ENCODE results near the gene CD2AP.
"Not testable (repeated sequence)": the region's sequence is repeated elsewhere in the genome, so short reads cannot be mapped to it uniquely, and the experiment has no call there.

CD2AP gene

DNA sequence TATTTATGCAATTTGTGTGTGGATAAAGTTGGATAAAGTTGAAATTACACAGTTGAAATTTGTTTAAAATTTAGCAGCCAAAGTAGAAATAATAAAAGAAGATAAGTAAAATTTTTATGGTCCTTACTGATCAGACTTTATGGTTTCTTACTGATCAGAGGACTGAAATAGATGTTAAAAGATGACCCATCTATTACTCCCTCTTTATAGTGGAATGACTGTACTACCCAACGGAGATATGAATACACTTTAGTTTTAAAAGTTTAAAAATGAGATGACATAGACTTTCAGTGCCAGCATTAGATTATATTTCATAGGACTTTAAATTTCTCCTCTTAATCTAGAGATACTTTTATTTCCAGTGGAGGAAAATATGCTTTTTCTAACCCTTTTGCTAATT lies 121.9 kb downstream of the CD2AP start:
- Mint-ChIP-seq H3K27me3 (no peaks in the 10 kb centered on the region), H3K9me3 (ENCODE audit: low read depth) (no peaks in the 10 kb centered on the region), H3K4me1 (ENCODE audit: low read depth) (no peaks in the 10 kb centered on the region), H3K4me3 (no peak overlapping the region), H3K36me3 (peaks cover 18% of the 10 kb centered on the region), H3K27ac (no peak overlapping the region)

DNA sequence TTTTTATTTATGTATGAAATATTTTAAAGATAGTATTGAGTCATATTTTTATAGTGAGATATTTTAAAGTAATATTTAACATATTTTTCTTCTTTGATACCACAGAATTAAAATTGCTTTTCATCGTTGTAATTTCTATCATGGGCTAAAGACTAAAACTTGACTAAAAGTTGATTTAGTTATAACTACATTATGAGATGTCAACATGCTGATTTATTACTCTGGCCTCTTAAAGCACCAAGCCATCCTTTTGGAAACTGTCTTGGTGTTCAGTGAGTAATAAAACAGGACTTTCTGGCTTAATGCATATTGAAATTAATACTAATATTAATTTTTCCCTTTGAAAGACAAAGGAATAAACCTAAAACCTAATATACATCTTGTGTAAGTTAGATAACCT lies 125.6 kb downstream of the CD2AP start:
- Mint-ChIP-seq H3K4me1 (ENCODE audit: low read depth) (peaks cover 2% of the 10 kb centered on the region), H3K4me3 (no peak overlapping the region), H3K27me3 (no peaks in the 10 kb centered on the region), H3K27ac (no peak overlapping the region), H3K9me3 (ENCODE audit: low read depth) (no peaks in the 10 kb centered on the region), H3K36me3 (peaks cover 16% of the 10 kb centered on the region)

GRCh38 chr6:47603995-47604394 lies 126.4 kb downstream of the CD2AP start:
- peaks cover 2% of the 10 kb centered on the region for H3K4me1 Mint-ChIP-seq (ENCODE audit: low read depth)
- no peaks in the 10 kb centered on the region for H3K27me3 Mint-ChIP-seq
- no peaks in the 10 kb centered on the region for H3K9me3 Mint-ChIP-seq (ENCODE audit: low read depth)
- H3K4me3 Mint-ChIP-seq: no peak overlapping the region
- H3K36me3 Mint-ChIP-seq: peaks cover 13% of the 10 kb centered on the region
- H3K27ac Mint-ChIP-seq: no peak overlapping the region

DNA sequence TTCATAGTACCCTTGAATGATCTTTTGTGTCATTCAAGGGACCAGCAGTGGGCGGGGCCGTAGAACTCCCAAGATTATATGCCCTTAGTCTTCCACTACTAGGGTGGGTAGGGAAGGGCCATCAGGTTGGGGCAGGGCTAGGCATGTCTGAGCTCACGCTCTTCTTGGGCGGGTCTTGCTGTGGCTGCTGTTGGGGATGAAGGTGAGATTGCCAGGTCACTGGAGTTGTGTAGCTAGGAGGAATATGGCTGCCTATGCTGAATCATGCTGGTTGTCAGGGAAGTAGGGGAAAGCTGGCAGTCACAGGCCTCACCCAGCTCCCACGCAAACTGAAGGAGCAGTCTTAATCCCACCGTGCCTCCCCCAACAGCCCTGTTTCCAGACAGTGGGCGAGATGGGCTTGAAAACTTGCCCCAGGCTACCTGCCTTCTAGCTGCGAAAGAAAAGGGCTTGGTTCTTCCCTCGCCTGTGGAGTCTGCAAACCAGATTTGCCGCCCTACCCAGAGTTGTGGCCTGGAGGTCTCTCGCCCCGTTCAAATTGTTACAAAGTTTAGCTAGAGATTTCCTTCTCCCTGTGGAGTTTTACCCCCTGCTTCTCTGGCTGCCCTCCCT lies 144.4 kb downstream of the CD2AP start:
- H3K27ac Mint-ChIP-seq: no peak overlapping the region
- H3K4me3 Mint-ChIP-seq: no peak overlapping the region
- no peaks in the 10 kb centered on the region for H3K27me3 Mint-ChIP-seq
- peaks cover 26% of the 10 kb centered on the region for H3K36me3 Mint-ChIP-seq
- H3K9me3 Mint-ChIP-seq (ENCODE audit: low read depth): no peaks in the 10 kb centered on the region
- H3K4me1 Mint-ChIP-seq (ENCODE audit: low read depth): peaks cover 2% of the 10 kb centered on the region

DNA sequence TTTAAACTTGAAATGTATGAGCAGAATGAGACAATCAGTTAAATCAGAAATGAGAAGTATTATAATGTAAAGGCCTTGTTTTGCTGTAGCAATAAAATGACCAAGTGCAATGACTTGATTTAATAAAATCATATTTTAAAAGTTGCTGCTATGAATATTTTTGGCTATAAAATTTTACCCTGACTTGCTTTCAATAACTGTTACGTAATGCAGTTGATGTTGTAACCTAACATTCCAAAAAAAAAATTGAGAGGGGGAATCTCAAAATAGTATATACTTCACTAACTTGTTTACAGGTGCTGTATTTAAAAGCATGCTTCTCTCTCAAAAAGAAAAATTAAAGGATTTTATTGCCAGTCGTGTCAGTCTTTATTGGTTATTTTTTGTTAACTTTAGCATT lies 149.2 kb downstream of the CD2AP start:
- no peak overlapping the region for H3K27ac Mint-ChIP-seq
- no peaks in the 10 kb centered on the region for H3K9me3 Mint-ChIP-seq (ENCODE audit: low read depth)
- H3K27me3 Mint-ChIP-seq: no peaks in the 10 kb centered on the region
- H3K36me3 Mint-ChIP-seq: peaks cover 3% of the 10 kb centered on the region
- no peak overlapping the region for H3K4me3 Mint-ChIP-seq
- peaks cover 12% of the 10 kb centered on the region for H3K4me1 Mint-ChIP-seq (ENCODE audit: low read depth)

- H3K27ac Mint-ChIP-seq: no peak overlapping the region
- no peaks in the 10 kb centered on the region for H3K9me3 Mint-ChIP-seq (ENCODE audit: low read depth)
- no peaks in the 10 kb centered on the region for H3K27me3 Mint-ChIP-seq
- peaks cover 16% of the 10 kb centered on the region for H3K4me1 Mint-ChIP-seq (ENCODE audit: low read depth)
- no peaks in the 10 kb centered on the region for H3K36me3 Mint-ChIP-seq
- H3K4me3 Mint-ChIP-seq: no peak overlapping the region
These were observed 151.1 kb downstream of the CD2AP start for GRCh38 chr6:47628448-47629272.

DNA sequence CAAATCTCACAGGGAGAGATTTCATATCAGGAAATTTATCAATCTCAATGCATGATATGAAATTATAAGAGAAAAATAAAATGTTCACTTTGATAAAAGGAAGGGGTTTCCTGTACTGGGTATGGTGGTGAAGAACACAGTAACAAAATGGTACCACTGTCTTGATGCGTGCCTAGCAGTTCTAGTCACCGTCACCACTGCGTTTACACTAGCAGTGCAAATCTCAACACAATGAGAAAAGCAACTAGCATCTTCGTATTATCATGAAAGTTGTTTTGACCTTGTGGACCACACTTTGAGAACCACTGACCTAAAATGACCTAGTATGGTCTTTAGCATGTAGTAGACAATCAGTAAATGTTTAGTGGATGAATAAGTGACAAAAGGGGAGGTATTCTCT lies 152.4 kb downstream of the CD2AP start:
- Mint-ChIP-seq H3K27ac (no peak overlapping the region), H3K4me3 (no peak overlapping the region), H3K36me3 (no peaks in the 10 kb centered on the region), H3K27me3 (no peaks in the 10 kb centered on the region), H3K4me1 (ENCODE audit: low read depth) (peaks cover 16% of the 10 kb centered on the region), H3K9me3 (ENCODE audit: low read depth) (no peaks in the 10 kb centered on the region)

DNA sequence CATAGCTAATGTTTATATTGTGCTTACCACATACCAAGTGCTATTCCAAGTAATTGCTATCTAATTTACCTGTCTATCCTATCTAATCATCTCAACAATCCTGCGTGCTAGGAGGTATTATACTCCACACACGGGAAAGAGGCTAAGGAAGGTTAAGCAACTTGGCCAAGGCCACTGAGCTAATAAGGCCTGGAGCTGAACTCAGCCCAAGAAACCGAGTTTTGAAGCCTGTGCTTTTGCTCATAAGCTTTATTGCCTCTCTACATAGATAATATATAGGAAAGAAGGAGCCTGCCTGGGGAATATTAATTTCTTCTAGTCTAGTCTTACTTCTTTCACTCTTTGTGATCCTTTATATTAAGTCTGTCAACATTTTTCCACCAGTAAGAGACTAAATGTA lies 153.0 kb downstream of the CD2AP start:
- H3K36me3 Mint-ChIP-seq: no peaks in the 10 kb centered on the region
- H3K27me3 Mint-ChIP-seq: no peaks in the 10 kb centered on the region
- no peaks in the 10 kb centered on the region for H3K9me3 Mint-ChIP-seq (ENCODE audit: low read depth)
- no peak overlapping the region for H3K4me3 Mint-ChIP-seq
- peaks cover 16% of the 10 kb centered on the region for H3K4me1 Mint-ChIP-seq (ENCODE audit: low read depth)
- H3K27ac Mint-ChIP-seq: no peak overlapping the region

DNA sequence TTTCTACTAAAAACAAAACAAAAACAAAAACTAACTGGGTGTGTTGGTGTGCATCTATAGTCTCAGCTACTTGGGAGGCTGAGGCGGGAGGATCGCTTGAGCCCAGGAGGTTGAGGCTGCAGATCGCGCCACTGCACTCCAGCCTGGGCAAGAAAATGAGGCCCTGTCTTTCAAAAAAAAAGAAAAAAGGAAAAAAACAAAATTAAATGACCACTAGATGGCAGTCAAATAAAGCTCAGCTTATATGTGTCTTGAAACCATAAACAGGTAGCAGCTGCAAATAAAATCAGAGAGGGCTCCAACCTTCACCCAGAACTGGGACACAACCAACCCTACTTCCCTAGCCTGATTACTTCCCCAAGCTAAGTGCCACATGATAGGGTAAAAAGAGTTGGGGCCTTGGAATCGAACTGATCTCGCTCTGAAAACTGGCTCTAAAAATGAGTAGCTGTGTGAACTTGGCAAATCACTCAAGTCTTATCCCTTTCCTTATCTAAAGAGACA lies 153.7 kb downstream of the CD2AP start:
- Mint-ChIP-seq H3K4me1 (ENCODE audit: low read depth) (peaks cover 16% of the 10 kb centered on the region), H3K27ac (no peak overlapping the region), H3K27me3 (no peaks in the 10 kb centered on the region), H3K9me3 (ENCODE audit: low read depth) (no peaks in the 10 kb centered on the region), H3K4me3 (no peak overlapping the region), H3K36me3 (no peaks in the 10 kb centered on the region)

GRCh38 chr6:47631797-47632196 lies 154.2 kb downstream of the CD2AP start:
- Mint-ChIP-seq H3K27ac (no peak overlapping the region), H3K27me3 (no peaks in the 10 kb centered on the region), H3K4me1 (ENCODE audit: low read depth) (peaks cover 16% of the 10 kb centered on the region), H3K9me3 (ENCODE audit: low read depth) (no peaks in the 10 kb centered on the region), H3K4me3 (no peak overlapping the region), H3K36me3 (no peaks in the 10 kb centered on the region)

DNA sequence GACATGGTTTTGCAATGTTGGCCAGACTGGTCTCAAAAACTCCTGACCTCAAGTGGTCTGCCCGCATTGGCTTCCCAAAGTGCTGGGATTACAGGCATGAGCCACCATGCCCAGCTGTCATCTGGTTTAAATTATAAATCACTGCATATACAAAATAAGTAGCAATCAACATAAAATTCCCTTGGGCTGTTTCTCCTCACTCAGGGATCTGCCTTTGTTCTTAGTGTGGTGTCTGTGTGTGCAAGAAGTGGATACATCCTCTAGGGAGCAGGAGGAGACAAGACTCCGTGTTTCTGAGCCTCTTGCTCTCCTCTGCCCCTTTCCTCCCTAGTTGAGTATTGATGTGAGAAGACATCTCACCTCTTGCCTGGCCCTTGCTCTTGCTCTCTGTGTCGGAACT lies 155.6 kb downstream of the CD2AP start:
- Mint-ChIP-seq H3K27ac (no peak overlapping the region), H3K9me3 (ENCODE audit: low read depth) (no peaks in the 10 kb centered on the region), H3K27me3 (peaks cover 2% of the 10 kb centered on the region), H3K4me3 (no peak overlapping the region), H3K4me1 (ENCODE audit: low read depth) (peaks cover 10% of the 10 kb centered on the region), H3K36me3 (peaks cover 3% of the 10 kb centered on the region)

- Mint-ChIP-seq H3K27me3 (peaks cover 6% of the 10 kb centered on the region), H3K4me3 (no peak overlapping the region), H3K9me3 (ENCODE audit: low read depth) (no peaks in the 10 kb centered on the region), H3K36me3 (peaks cover 3% of the 10 kb centered on the region), H3K27ac (no peak overlapping the region), H3K4me1 (ENCODE audit: low read depth) (peaks cover 10% of the 10 kb centered on the region)
These were observed 156.8 kb downstream of the CD2AP start for GRCh38 chr6:47634210-47635047.

- no peak overlapping the region for H3K4me3 Mint-ChIP-seq
- no peaks in the 10 kb centered on the region for H3K36me3 Mint-ChIP-seq
These were observed 169.1 kb downstream of the CD2AP start for GRCh38 chr6:47646689-47647088.

GRCh38 chr6:47647188-47647587 lies 169.6 kb downstream of the CD2AP start:
- Mint-ChIP-seq H3K27ac (no peak overlapping the region), H3K9me3 (ENCODE audit: low read depth) (no peaks in the 10 kb centered on the region), H3K4me3 (no peak overlapping the region), H3K27me3 (no peaks in the 10 kb centered on the region), H3K36me3 (no peaks in the 10 kb centered on the region), H3K4me1 (ENCODE audit: low read depth) (no peaks in the 10 kb centered on the region)

More at GRCh38 chr6:47646689-47647088, 169.1 kb downstream of the CD2AP start:
- H3K27me3 Mint-ChIP-seq: peaks cover under 1% of the 10 kb centered on the region
- H3K4me1 Mint-ChIP-seq (ENCODE audit: low read depth): no peaks in the 10 kb centered on the region
- H3K27ac Mint-ChIP-seq: no peak overlapping the region
- H3K9me3 Mint-ChIP-seq (ENCODE audit: low read depth): no peaks in the 10 kb centered on the region

- not testable (repeated sequence) for H3K27me3 Mint-ChIP-seq, H3K4me3 Mint-ChIP-seq
These were observed 170.0 kb downstream of the CD2AP start for GRCh38 chr6:47647626-47648025.

More at GRCh38 chr6:47647626-47648025, 170.0 kb downstream of the CD2AP start:
- H3K36me3 Mint-ChIP-seq; H3K27ac Mint-ChIP-seq; H3K9me3 Mint-ChIP-seq (ENCODE audit: low read depth); H3K4me1 Mint-ChIP-seq (ENCODE audit: low read depth): not testable (repeated sequence)

Measured in activated naive CD8-positive, alpha-beta T cell (primary cell).